Measurements from ENCODE around the gene ASCL5.

The ASCL5 gene

GRCh38 chr1:201126832-201127754 is at the start of gene ASCL5:
Gene ASCL5 (minus strand): TSS chr1:201127184. CDS start chr1:201115372, 11,812 bp downstream.
- DNase-seq (ENCODE audit: low spot score): no peak
- in situ Hi-C loops (cut with MboI; ENCODE audit: low pct_unique_long_range_greater_than_20kb, low sequenced_read_pairs, unreplicated experiment): no loop called here
- no peak for TF ChIP-seq CTCF (IDR thresholded peaks at IDR 0.05; ENCODE audit: extremely low read depth, insufficient read depth, missing control alignments)

- in situ Hi-C loops (cut with MboI; ENCODE audit: low pct_unique_long_range_greater_than_20kb, low sequenced_read_pairs, unreplicated experiment): no loop called here
- no peak for DNase-seq (ENCODE audit: low spot score)
- no peak for TF ChIP-seq CTCF (IDR thresholded peaks at IDR 0.05; ENCODE audit: extremely low read depth, insufficient read depth, missing control alignments)
Measured at GRCh38 chr1:201175820-201176500, 49.0 kb upstream of the ASCL5 start.

- no peak for TF ChIP-seq CTCF (IDR thresholded peaks at IDR 0.05; ENCODE audit: extremely low read depth, insufficient read depth, missing control alignments)
- no peak for DNase-seq (ENCODE audit: low spot score)
- in situ Hi-C loops (cut with MboI; ENCODE audit: low pct_unique_long_range_greater_than_20kb, low sequenced_read_pairs, unreplicated experiment): no loop called here
Measured at GRCh38 chr1:201173736-201174135, 46.8 kb upstream of the ASCL5 start.

- TF ChIP-seq CTCF (IDR thresholded peaks at IDR 0.05; ENCODE audit: extremely low read depth, insufficient read depth, missing control alignments): no peak
- in situ Hi-C loops (cut with MboI; ENCODE audit: low pct_unique_long_range_greater_than_20kb, low sequenced_read_pairs, unreplicated experiment): no loop called here
- no peak for DNase-seq (ENCODE audit: low spot score)
Measured at GRCh38 chr1:201172999-201173610, 46.1 kb upstream of the ASCL5 start.

- in situ Hi-C loops (cut with MboI; ENCODE audit: low pct_unique_long_range_greater_than_20kb, low sequenced_read_pairs, unreplicated experiment): no loop called here
- no peak for DNase-seq (ENCODE audit: low spot score)
- TF ChIP-seq CTCF (IDR thresholded peaks at IDR 0.05; ENCODE audit: extremely low read depth, insufficient read depth, missing control alignments): no peak
Measured at GRCh38 chr1:201172326-201172725, 45.3 kb upstream of the ASCL5 start.

Data from GM13977 (cell line).